ENCODE results near the gene PREX1.

DNA sequence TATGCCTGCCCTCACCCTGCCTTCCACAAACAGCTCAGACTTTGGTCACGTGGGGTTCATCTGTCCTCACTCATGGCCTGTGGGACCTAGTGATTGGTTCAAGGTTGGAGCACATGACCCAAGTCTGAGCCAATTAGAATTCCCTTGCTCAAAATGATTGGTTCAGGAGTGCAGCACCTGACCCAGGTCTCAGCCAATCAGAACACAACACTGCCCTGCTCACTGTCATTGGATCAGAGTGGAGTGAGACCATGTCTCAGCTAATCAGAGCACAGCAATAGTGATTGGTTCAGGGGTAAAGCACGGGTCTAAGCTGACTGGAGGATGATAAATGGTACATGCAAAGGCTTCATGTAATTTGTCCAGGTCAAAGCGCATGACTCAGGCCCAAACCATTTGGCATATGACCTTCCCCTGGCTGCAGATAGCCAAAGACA is 102.2 kb downstream of the PREX1 start:
- TF ChIP-seq, protein P1, sequence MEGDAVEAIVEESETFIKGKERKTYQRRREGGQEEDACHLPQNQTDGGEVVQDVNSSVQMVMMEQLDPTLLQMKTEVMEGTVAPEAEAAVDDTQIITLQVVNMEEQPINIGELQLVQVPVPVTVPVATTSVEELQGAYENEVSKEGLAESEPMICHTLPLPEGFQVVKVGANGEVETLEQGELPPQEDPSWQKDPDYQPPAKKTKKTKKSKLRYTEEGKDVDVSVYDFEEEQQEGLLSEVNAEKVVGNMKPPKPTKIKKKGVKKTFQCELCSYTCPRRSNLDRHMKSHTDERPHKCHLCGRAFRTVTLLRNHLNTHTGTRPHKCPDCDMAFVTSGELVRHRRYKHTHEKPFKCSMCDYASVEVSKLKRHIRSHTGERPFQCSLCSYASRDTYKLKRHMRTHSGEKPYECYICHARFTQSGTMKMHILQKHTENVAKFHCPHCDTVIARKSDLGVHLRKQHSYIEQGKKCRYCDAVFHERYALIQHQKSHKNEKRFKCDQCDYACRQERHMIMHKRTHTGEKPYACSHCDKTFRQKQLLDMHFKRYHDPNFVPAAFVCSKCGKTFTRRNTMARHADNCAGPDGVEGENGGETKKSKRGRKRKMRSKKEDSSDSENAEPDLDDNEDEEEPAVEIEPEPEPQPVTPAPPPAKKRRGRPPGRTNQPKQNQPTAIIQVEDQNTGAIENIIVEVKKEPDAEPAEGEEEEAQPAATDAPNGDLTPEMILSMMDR (IDR thresholded peaks at IDR 0.05; ENCODE audit: insufficient read depth, low read length), result no peak
- TF ChIP-seq POLR2AphosphoS5 (IDR thresholded peaks at IDR 0.05; ENCODE audit: low read depth), result no peak
- no peak for TF ChIP-seq GABPA (IDR thresholded peaks at IDR 0.05; ENCODE audit: low read depth)

Measured in HL-60 (cell line).